B cell (primary cell): ENCODE data around the gene XDH. TPM values are rescaled to one million over a fixed set of nuclear protein-coding genes. Genes with fewer than 3 reads are reported as not detected.

Experiments
- ATAC-seq: fragments of 200-7000 bp; cut with Tn5 transposase; one replicate; pipeline ENCODE4 v1.10.0; 2021; ENCODE audit warnings: low read depth, mild to moderate bottlenecking, moderate number of reproducible peaks, moderate library complexity
- CTCF ChIA-PET: fragments of 350-600 bp; sonication (Branson Sonifier 250); formaldehyde crosslinking; loops from one replicate; lab custom pipeline; 2021; ENCODE audit warnings: antibody characterized with exemption, inconsistent platforms; lab: Charles Lee
- POLR2A ChIA-PET: fragments of 350-600 bp; sonication (Branson Sonifier 250); formaldehyde crosslinking; loops from one replicate; lab custom pipeline; 2021; ENCODE audit warnings: antibody characterized with exemption; lab: Charles Lee
- DNase-seq: peaks from one replicate; pipeline ENCODE4 v3.0.0; 2013
- H2AFZ ChIP-seq: 2 replicates; pipeline ENCODE4 v1.6.1; 2012; ENCODE audit warnings: mild to moderate bottlenecking, low read depth, low read length; ENCODE audit not compliant: insufficient read depth, poor library complexity, severe bottlenecking
- H3K27ac ChIP-seq, 2 donors: 1 replicate in 1 of 2; 2 replicates in 1 of 2; pipeline ENCODE4 v1.5.1; 2012 to 2013; ENCODE audit warnings: low read length in 2 of 2, mild to moderate bottlenecking in 2 of 2, moderate library complexity in 1 of 2
- H3K27me3 ChIP-seq, 4 experiments: fragments of 200-600 bp in 1 of 4; sonication (generic) in 1 of 4; replicated peaks in 1 of 4; 1 replicate in 2 of 4; 2 replicates in 2 of 4; pipeline versions ENCODE4 v1.6.1 to v1.7.0; 2013 to 2016; ENCODE audit warnings: low read length in 3 of 4, mild to moderate bottlenecking in 2 of 4, mixed read lengths in 1 of 4, moderate library complexity in 1 of 4; ENCODE audit not compliant: insufficient read depth in 4 of 4, control insufficient read depth in 3 of 4; ENCODE audit errors: control extremely low read depth in 1 of 4
- H3K36me3 ChIP-seq, 2 experiments: replicated peaks in 1 of 2; 1 replicate in 1 of 2; 2 replicates in 1 of 2; pipeline versions ENCODE4 v1.6.1 to v1.7.1; 2013; ENCODE audit warnings: low read length in 1 of 2; ENCODE audit not compliant: insufficient read depth in 2 of 2, control insufficient read depth in 1 of 2; ENCODE audit errors: control extremely low read depth in 1 of 2, extremely low read depth in 1 of 2
- H3K4me1 ChIP-seq, 2 donors: fragments of 200-600 bp in 1 of 2; sonication (generic) in 1 of 2; 1 replicate in 1 of 2; 2 replicates in 1 of 2; pipeline versions ENCODE4 v1.5.1 to v1.6.1; 2013 to 2017; ENCODE audit warnings: low read length in 2 of 2; ENCODE audit not compliant: control insufficient read depth in 2 of 2, insufficient read depth in 2 of 2
- H3K4me2 ChIP-seq: replicated peaks from 2 replicates; pipeline ENCODE3; 2012; ENCODE audit warnings: mild to moderate bottlenecking, low read depth, low read length; ENCODE audit not compliant: poor library complexity, severe bottlenecking
- H3K4me3 ChIP-seq, 5 experiments: fragments of 200-600 bp in 1 of 5; sonication (generic) in 1 of 5; 1 replicate in 3 of 5; 2 replicates in 2 of 5; pipeline versions ENCODE4 v1.5.1 to v1.7.0; 2011 to 2016; ENCODE audit warnings: low read length in 4 of 5, mild to moderate bottlenecking in 4 of 5, low read depth in 2 of 5, control low read depth in 1 of 5, moderate library complexity in 1 of 5; ENCODE audit not compliant: insufficient read depth in 1 of 5; ENCODE audit errors: control extremely low read depth in 1 of 5, extremely low read depth in 1 of 5
- H3K79me2 ChIP-seq: fragments of 200-600 bp; sonication (generic); one replicate; pipeline ENCODE4 v1.6.0; 2016; ENCODE audit warnings: low read length; ENCODE audit not compliant: control insufficient read depth, insufficient read depth
- H3K9ac ChIP-seq: fragments of 200-600 bp; sonication (generic); 2 replicates; pipeline ENCODE4 v1.6.1; 2017; ENCODE audit warnings: mild to moderate bottlenecking, low read length, moderate library complexity
- H3K9me3 ChIP-seq, 3 donors: one replicate each; pipeline versions ENCODE4 v1.6.1 to v1.7.1; 2013; ENCODE audit warnings: low read length in 2 of 3; ENCODE audit not compliant: control insufficient read depth in 2 of 3, insufficient read depth in 1 of 3; ENCODE audit errors: control extremely low read depth in 1 of 3
- H4K20me1 ChIP-seq: 2 replicates; pipeline ENCODE4 v1.6.0; 2012; ENCODE audit warnings: mild to moderate bottlenecking, low read length; ENCODE audit not compliant: insufficient read depth, control insufficient read depth, poor library complexity, severe bottlenecking
- H3K27ac Mint-ChIP-seq: one replicate; pipeline ENCODE4 v1.8.0; 2021; ENCODE audit warnings: mixed read lengths
- H3K27me3 Mint-ChIP-seq: one replicate; pipeline ENCODE4 v1.8.0; 2021; ENCODE audit warnings: mixed read lengths
- H3K4me1 Mint-ChIP-seq: one replicate; pipeline ENCODE4 v1.8.0; 2021; ENCODE audit warnings: mixed read lengths
- H3K4me3 Mint-ChIP-seq: one replicate; pipeline ENCODE4 v1.8.0; 2021; ENCODE audit warnings: mixed read lengths
- H3K9me3 Mint-ChIP-seq: one replicate; pipeline ENCODE4 v1.8.0; 2022; ENCODE audit warnings: mixed read lengths; ENCODE audit not compliant: insufficient read depth
- EZH2 ChIP-seq: IDR thresholded peaks from 2 replicates; pipeline ENCODE4 v1.6.1; 2012; ENCODE audit warnings: borderline replicate concordance, low read depth, mild to moderate bottlenecking, moderate library complexity, low read length; ENCODE audit not compliant: insufficient read depth, poor library complexity, severe bottlenecking
- WGBS: methylation state at CpG from one replicate; pipeline ENCODE4 v1.1.5; 2013; ENCODE audit warnings: missing lambda C conversion rate; ENCODE audit not compliant: insufficient coverage; 5-methylcytosine and 5-hydroxymethylcytosine counted together
- intact Hi-C: fragments of 100-400 bp; cut with micrococcal nuclease; formaldehyde crosslinking; loops from one replicate; pipeline ENCODE4 v1.10.0; 2022
- polyA plus RNA-seq: library from polyadenylated mRNA; depleted of rRNA; stranded (reverse); fragments of >200 nt; gene quantifications from 2 replicates; pipeline ENCODE4 v1.2.3, GENCODE V29; 2012
- total RNA-seq, 2 donors: library from RNA; stranded (reverse); fragments of 120-200 nt in 1 of 2; gene quantifications; 1 replicate in 1 of 2; 2 replicates in 1 of 2; pipeline versions ENCODE4 v1.2.3 to v1.2.4, GENCODE V29; 2013 to 2022
- TF ChIP-seq, protein P1 (sequence below): fragments of 200-600 bp; IDR thresholded peaks from one replicate; pipeline ENCODE4 v1.8.0; 2022; ENCODE audit warnings: antibody characterized with exemption, mild to moderate bottlenecking

Gene XDH
- total and polyA plus RNA-seq, 2 donors (not counting 1 experiment from before 2014, with no cell fraction given): not detected

GRCh38 chr2:31344447-31344846 is 70.1 kb downstream of the XDH start:
- Mint-ChIP-seq H3K4me1 (no peaks in the 10 kb centered on the region), H3K4me3 (no peak overlapping the region), H3K27me3 (peaks cover 26% of the 10 kb centered on the region), H3K9me3 (no peaks in the 10 kb centered on the region), H3K27ac (no peak overlapping the region)
- WGBS: 73% methylated on average over 3 of the region's 4 CpGs
- Histone ChIP-seq H3K27ac (no peak overlapping the region), H3K27me3 (peaks cover 0 to 5% (median 0%) of the 10 kb centered on the region in 4 experiments), H3K9ac (no peak overlapping the region), H3K4me3 (no peak overlapping the region), H4K20me1 (no peaks in the 10 kb centered on the region), H3K4me1 (no peaks in the 10 kb centered on the region), H3K79me2 (no peaks in the 10 kb centered on the region), H3K9me3 (no peaks in the 10 kb centered on the region), H2AFZ (no peak overlapping the region), H3K4me2 (no peak overlapping the region), H3K36me3 (no peaks in the 10 kb centered on the region)
- intact Hi-C loops: no loop called here
- ATAC-seq (no peak), DNase-seq (no peak)
- TF ChIP-seq, protein P1, sequence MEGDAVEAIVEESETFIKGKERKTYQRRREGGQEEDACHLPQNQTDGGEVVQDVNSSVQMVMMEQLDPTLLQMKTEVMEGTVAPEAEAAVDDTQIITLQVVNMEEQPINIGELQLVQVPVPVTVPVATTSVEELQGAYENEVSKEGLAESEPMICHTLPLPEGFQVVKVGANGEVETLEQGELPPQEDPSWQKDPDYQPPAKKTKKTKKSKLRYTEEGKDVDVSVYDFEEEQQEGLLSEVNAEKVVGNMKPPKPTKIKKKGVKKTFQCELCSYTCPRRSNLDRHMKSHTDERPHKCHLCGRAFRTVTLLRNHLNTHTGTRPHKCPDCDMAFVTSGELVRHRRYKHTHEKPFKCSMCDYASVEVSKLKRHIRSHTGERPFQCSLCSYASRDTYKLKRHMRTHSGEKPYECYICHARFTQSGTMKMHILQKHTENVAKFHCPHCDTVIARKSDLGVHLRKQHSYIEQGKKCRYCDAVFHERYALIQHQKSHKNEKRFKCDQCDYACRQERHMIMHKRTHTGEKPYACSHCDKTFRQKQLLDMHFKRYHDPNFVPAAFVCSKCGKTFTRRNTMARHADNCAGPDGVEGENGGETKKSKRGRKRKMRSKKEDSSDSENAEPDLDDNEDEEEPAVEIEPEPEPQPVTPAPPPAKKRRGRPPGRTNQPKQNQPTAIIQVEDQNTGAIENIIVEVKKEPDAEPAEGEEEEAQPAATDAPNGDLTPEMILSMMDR: no peak
- TF ChIP-seq EZH2: no peak
- POLR2A ChIA-PET: no interaction called here
- CTCF ChIA-PET: interaction anchor here (1.0 to 1.6 kb wide), 3 partner anchors 10 to 633 kb away, joined by 3 to 5 read pairs (median 3); no protein-coding TSS in a partner anchor

DNA sequence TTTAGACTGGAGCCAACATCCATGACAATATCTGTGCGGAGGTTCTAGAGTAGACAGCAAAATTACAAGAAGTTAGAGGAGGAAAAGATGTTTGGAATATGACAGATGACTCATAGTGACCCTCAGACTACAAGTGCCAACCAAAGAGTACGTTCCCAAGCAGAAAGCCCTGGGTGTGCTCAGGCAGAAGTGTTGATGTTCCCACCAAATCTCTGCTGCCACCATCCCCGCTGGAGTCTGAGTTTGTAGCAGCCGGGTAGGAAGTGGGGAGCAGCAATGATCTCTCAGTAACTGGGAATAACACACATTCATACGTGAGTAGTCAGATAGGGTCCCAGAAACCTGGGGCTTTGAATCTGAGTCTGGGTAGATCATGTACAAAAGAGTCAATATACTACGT is 73.2 kb downstream of the XDH start:
- H3K27ac ChIP-seq: no peak overlapping the region
- TF ChIP-seq EZH2: no peak
- TF ChIP-seq, protein P1: no peak
- ChIA-PET POLR2A (no interaction called here), CTCF (interaction anchor here (0.9 to 1.4 kb wide), 2 partner anchors 8 to 479 kb away, joined by 3 to 6 read pairs; no protein-coding TSS in a partner anchor)
- DNase-seq (no peak), ATAC-seq (no peak)
- Mint-ChIP-seq H3K27ac (no peak overlapping the region), H3K4me1 (no peaks in the 10 kb centered on the region), H3K4me3 (no peak overlapping the region), H3K27me3 (peaks cover 28% of the 10 kb centered on the region), H3K9me3 (no peaks in the 10 kb centered on the region)
- H3K4me2 ChIP-seq: no peak overlapping the region
- peaks cover 0 to 6% (median 0%) of the 10 kb centered on the region in 4 experiments for H3K27me3 ChIP-seq
- H3K9me3 ChIP-seq: no peaks in the 10 kb centered on the region
- no peak overlapping the region for H2AFZ ChIP-seq
- no peaks in the 10 kb centered on the region for H3K4me1 ChIP-seq
- H3K79me2 ChIP-seq: no peaks in the 10 kb centered on the region
- H3K4me3 ChIP-seq: no peak overlapping the region
- 95% methylated on average over 4 of the region's 6 CpGs for WGBS
- H4K20me1 ChIP-seq: no peaks in the 10 kb centered on the region
- intact Hi-C loops: no loop called here
- H3K36me3 ChIP-seq: no peaks in the 10 kb centered on the region
- no peak overlapping the region for H3K9ac ChIP-seq
